Psoas muscle (tissue), 8 donors: ENCODE results near the gene CAV2. TPM values are rescaled to one million over a fixed set of nuclear protein-coding genes. Genes with fewer than 3 reads are reported as not detected.

ENCODE experiments used
- ATAC-seq, 4 donors: fragments of 200-7000 bp; cut with Tn5 transposase; one replicate each; pipeline ENCODE4 v1.9.1; 2020; ENCODE audit warnings: moderate library complexity in 3 of 4, mild to moderate bottlenecking in 2 of 4
- DNase-seq, 2 donors: peaks; one replicate each; pipeline ENCODE4 v3.0.0-alpha.2; 2020
- H3K27ac ChIP-seq: fragments of 200-600 bp; one replicate; pipeline ENCODE4 v1.8.0; 2022
- H3K27me3 ChIP-seq, 3 donors: fragments of 200-600 bp in 1 of 3; one replicate each; pipeline versions ENCODE4 v1.6.1 to v1.8.0; 2013 to 2022; ENCODE audit warnings: low read length in 2 of 3, mild to moderate bottlenecking in 2 of 3, moderate library complexity in 1 of 3; ENCODE audit not compliant: insufficient read depth in 3 of 3
- H3K36me3 ChIP-seq, 2 donors: fragments of 200-600 bp in 1 of 2; one replicate each; pipeline versions ENCODE4 v1.6.1 to v1.8.0; 2013 to 2022; ENCODE audit warnings: low read depth in 1 of 2, mild to moderate bottlenecking in 1 of 2, moderate library complexity in 1 of 2; ENCODE audit not compliant: insufficient read depth in 1 of 2
- H3K4me1 ChIP-seq: fragments of 200-600 bp; one replicate; pipeline ENCODE4 v1.8.0; 2022
- H3K4me3 ChIP-seq: fragments of 200-600 bp; one replicate; pipeline ENCODE4 v1.8.0; 2022; ENCODE audit warnings: mild to moderate bottlenecking
- H3K9me3 ChIP-seq: fragments of 200-600 bp; one replicate; pipeline ENCODE4 v1.8.0; 2022
- WGBS, 3 donors: extraction: QIAGEN DNeasy Blood & Tissue Kit; methylation state at CpG; one replicate each; pipeline versions ENCODE4 v1.1.6 to v1.1.7; 2013; 5-methylcytosine and 5-hydroxymethylcytosine counted together
- intact Hi-C, 2 donors: fragments of 100-400 bp; cut with DNase I; formaldehyde crosslinking; loops; one replicate each; pipeline versions ENCODE4 v1.11.0 to v1.14.2; 2022
- polyA plus RNA-seq, 3 donors: library from polyadenylated mRNA; stranded (reverse); fragments of 200-250 nt; gene quantifications; one replicate each; pipeline ENCODE4 v1.2.3, GENCODE V29; 2013
- total RNA-seq, 4 donors: library from RNA; stranded (reverse); fragmentation: NEBNext Ultra II Directional in 2 of 4; extraction: Animal tissue kit (Norgen Biotek cat#: 25700) in 2 of 4; gene quantifications; one replicate each; pipeline versions ENCODE4 v1.2.1 to v1.2.4, GENCODE V29; 2021 to 2023
- TF ChIP-seq, protein P1 (sequence below): fragments of 200-600 bp; IDR thresholded peaks from one replicate; pipeline ENCODE4 v1.8.0; 2022; ENCODE audit warnings: antibody characterized with exemption
- donor health status: healthy with polysubstance abuse.
- donor health status: DM: no; HTN: no; CAD: no; lungs with moderate emphysema.
- donor health status: Bipolar disorder and iron deficiency.
- donor health status: healthy.
- donor health status: DM: yes; HTN: yes; CAD: no.
- donor health status: DM: no; HTN: no; CAD: no.
- donor health status: DM: no; HTN: no; CAD: no.
- donor health status: DM: yes; HTN: yes; CAD: no.

The CAV2 gene
- total and polyA plus RNA-seq, 7 donors = 10.9 to 20.1 (median 15.7) TPM

DNA sequence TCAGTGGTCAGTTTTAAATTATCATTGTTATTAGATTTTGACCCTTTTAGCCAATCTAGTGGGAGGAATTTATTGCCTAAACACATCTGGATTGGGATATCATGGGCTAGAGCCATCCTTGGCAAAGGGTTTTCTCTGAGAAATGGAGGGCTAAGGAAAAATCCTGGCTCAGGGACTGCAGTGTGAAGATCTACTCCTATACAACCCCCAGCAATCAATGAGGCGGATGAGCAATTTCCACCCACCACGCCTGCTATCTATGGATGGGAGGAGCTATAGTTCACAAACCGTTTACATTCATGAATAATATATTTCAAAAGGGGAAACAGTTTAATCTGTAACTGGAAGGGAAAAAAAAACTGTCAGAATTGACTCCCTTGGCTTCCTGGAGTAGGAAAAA lies 28.0 kb downstream of the CAV2 start:
- TF ChIP-seq, protein P1, sequence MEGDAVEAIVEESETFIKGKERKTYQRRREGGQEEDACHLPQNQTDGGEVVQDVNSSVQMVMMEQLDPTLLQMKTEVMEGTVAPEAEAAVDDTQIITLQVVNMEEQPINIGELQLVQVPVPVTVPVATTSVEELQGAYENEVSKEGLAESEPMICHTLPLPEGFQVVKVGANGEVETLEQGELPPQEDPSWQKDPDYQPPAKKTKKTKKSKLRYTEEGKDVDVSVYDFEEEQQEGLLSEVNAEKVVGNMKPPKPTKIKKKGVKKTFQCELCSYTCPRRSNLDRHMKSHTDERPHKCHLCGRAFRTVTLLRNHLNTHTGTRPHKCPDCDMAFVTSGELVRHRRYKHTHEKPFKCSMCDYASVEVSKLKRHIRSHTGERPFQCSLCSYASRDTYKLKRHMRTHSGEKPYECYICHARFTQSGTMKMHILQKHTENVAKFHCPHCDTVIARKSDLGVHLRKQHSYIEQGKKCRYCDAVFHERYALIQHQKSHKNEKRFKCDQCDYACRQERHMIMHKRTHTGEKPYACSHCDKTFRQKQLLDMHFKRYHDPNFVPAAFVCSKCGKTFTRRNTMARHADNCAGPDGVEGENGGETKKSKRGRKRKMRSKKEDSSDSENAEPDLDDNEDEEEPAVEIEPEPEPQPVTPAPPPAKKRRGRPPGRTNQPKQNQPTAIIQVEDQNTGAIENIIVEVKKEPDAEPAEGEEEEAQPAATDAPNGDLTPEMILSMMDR = no peak
- H3K27me3 ChIP-seq = no peaks in the 10 kb centered on the region
- no peak for ATAC-seq

DNA sequence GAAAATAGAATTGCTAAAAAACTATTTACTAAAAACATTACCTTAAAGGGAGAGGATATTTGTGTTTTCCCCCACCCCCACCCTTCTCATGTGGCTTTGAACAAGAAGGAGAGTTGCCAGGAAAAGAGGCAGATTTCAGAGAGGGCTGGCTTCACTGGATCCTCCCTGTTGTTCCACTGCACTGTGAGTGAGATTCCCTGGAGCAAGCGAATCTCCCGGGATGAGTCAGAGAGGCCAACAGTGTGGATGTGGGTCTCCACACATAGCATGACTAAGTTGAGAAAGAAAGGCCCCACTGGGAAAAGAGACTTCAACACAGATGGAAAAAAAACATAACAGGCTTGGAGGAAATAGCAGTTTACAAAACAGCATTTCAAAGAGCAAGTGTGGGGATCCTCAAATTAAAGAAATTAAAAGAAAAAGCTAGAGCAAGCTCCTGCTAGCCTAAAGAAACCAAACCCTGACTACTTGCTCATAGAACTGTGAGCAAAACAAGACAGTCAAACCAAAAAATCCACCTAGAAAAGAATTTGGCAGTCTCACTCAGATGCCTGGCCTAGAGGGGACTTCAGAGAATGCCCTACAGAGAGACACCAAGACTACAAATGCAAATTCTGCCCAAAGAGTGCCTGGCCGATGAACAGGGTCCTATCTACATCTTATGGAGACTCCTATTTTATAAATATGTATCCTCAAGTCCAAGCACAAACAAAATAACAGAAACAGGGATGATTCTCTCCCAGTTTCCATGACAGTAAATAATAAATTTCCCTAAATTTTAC lies 28.7 kb downstream of the CAV2 start:
- H3K27me3 ChIP-seq = no peaks in the 10 kb centered on the region
- 31 to 41% (median 39%) methylated on average over 3 of the region's 3 CpGs for WGBS, 3 donors
- H3K9me3 ChIP-seq = no peaks in the 10 kb centered on the region
- intact Hi-C loops = loop anchor here (5.0 to 10.0 kb wide), 4 partner anchors 59 to 279 kb away; no protein-coding TSS in a partner anchor
- DNase-seq (peak; percentile 67 to 72), ATAC-seq (peak in 2 of 4 donors; percentile 40 to 61)
- TF ChIP-seq, protein P1 = no peak
- H3K36me3 ChIP-seq = peaks cover 0 to 6% of the 10 kb centered on the region in 2 donors
- H3K27ac ChIP-seq = peak overlapping the region; percentile 77
- H3K4me1 ChIP-seq = no peaks in the 10 kb centered on the region
- H3K4me3 ChIP-seq = peak overlapping the region; percentile 80

More for the DNA sequence above, 28.0 kb downstream of the CAV2 start:
- peaks cover 0 to 6% of the 10 kb centered on the region in 2 donors for H3K36me3 ChIP-seq
- H3K4me1 ChIP-seq = no peaks in the 10 kb centered on the region
- intact Hi-C loops = loop anchor here (2.0 to 10.0 kb wide), 5 partner anchors 60 to 280 kb away; no protein-coding TSS in a partner anchor
- H3K4me3 ChIP-seq = peak overlapping the region; percentile 80
- peak overlapping the region; percentile 77 for H3K27ac ChIP-seq
- no peak for DNase-seq
- no peaks in the 10 kb centered on the region for H3K9me3 ChIP-seq
- 45 to 58% (median 50%) methylated on average over 3 of the region's 3 CpGs for WGBS, 3 donors

DNA sequence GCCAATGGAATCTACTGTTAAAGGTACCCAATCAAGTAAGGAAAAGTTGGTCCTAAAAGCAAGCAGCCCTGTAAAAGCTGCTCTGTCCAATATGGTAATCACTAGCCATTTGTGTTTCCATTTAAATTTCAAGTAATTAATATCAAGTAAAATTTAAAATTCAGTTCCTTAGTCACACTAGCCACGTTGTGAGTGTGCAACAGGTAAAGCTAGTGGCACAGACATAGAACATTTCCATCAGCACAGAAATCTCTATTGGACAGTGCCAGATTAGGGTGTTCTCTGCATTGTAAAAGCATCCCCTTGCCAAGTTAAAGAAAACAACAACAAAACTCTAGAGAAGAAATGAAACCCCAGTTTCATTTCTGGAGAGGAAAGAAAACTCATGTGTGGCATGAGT lies 29.7 kb downstream of the CAV2 start:
- Histone ChIP-seq H3K9me3 (no peaks in the 10 kb centered on the region), H3K27ac (no peak overlapping the region), H3K27me3 (no peaks in the 10 kb centered on the region), H3K4me1 (no peaks in the 10 kb centered on the region), H3K36me3 (peaks cover 0 to 6% of the 10 kb centered on the region in 2 donors), H3K4me3 (peak overlapping the region; percentile 80)
- WGBS, 3 donors = 42 to 52% (median 46%) methylated on average over 1 of the region's 1 CpG
- intact Hi-C loops = loop anchor here (5.0 to 10.0 kb wide), 4 partner anchors 58 to 278 kb away; no protein-coding TSS in a partner anchor
- TF ChIP-seq, protein P1 = no peak
- no peak for ATAC-seq
- DNase-seq = no peak

DNA sequence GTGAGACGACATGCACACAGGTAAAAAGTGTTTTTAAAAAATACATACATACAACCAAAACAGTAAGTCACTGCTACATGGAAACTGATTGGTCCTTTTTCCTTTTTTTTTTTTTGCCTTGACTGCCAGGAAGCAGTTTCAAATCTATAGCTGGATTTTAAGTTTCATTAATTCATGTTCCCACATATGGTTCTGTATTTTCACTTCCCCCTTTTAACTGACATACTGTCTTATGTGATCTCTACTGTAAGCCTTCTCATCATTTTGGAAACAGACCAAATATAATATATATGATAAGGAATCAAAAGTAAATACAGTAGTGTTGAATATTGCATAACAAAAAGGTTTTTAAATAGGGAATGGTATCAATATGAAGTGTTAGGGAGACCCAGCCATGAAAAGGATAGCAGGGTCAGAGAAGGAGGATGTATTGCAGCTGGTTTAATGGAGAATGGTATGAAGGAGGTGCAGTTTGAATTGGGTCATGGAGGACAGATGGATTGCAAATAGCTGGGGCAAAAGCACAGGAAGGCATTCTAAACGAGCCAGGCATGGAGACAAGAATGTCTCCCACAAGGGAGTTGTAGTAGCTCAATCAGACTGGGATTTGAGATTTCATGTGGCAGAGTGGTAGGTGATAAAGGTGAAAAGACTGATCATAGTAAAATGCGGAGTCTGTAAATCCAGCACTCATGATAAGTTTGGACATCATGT lies 30.7 kb downstream of the CAV2 start:
- intact Hi-C loops = no loop called here
- no peaks in the 10 kb centered on the region for H3K27me3 ChIP-seq
- H3K9me3 ChIP-seq = no peaks in the 10 kb centered on the region
- TF ChIP-seq, protein P1 = no peak
- ATAC-seq (no peak), DNase-seq (no peak)
- no peak overlapping the region for H3K27ac ChIP-seq
- peaks cover 0 to 6% of the 10 kb centered on the region in 2 donors for H3K36me3 ChIP-seq
- 55 to 59% (median 56%) methylated on average over 3 of the region's 3 CpGs for WGBS, 3 donors
- no peaks in the 10 kb centered on the region for H3K4me1 ChIP-seq
- H3K4me3 ChIP-seq = peak overlapping the region; percentile 80
